Stimulated activated CD8-positive, alpha-beta memory T cell treated with anti-CD3 and anti-CD28 coated beads, Interleukin-4, amount 100 ng/mL, for 24 hours (primary cell): Measurements from ENCODE around the gene FBL.
A peak's percentile ranks its signal among the peaks of the same experiment; 100 is the strongest.

Source experiments
- DNase-seq: peaks from one replicate; pipeline ENCODE4 v3.0.0-alpha.2; 2020; ENCODE audit warnings: low read depth

The FBL gene

GRCh38 chr19:39842693-39843435, 3.3 kb downstream of the FBL start:
- no peak for DNase-seq

DNA sequence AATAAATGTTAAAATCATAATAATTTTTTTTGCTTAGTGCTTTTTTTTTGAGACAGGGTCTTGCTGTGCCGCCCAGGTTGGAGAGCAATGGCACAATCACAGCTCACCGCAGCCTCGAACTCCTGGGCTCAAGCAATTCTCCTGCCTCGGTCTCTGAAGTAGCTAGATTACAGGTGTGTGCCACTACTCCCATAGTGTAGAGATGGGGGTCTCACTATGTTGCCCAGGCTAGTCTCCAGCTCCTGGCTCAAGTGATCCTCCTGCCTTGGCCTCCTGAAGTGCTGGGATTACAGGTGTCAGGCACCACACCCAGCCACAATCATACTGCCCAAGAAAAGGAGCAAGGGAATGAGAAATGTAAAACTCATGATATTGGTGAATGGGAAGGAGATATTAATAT, 5.1 kb downstream of the FBL start:
- no peak for DNase-seq

DNA sequence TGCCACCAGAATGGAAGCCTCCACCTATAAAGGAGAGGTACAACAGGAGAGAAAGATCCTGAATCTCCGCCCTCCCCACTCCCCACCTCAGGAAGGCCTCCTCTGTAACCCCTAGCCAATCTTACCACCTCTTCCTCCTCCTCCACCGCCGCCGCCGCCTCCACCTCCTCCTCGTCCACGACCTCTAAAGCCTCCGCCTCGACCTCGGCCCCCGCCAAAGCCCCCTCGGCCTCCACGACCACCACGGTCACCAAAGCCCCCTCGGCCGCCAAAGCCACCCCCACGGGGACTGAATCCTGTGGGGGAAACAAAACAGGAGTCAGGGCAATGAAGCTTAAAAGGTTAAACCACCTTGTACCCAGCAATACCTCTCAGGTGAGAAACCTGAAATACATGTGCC, 5.7 kb downstream of the FBL start:
- DNase-seq: no peak

- DNase-seq: no peak
These were observed 6.4 kb downstream of the FBL start for GRCh38 chr19:39839678-39840327.

DNA sequence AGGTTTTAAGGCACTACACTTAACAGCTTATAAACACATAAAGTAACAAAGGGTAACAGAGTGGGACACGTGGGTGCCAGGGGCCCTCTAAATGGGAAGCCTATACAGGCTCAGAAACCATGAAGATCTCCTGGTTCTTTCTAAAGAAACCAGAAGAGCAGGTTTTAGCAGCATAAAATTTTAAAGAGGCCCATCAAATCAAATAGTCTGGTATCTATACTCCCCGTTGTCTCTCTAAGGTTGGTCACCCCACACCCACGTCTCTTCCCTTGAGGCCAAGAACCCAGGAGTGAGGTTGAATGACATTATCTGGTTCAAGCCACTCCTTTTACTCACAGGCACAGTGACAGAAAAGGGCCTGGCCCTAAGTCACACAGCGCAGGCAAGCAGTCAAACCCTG, 7.6 kb downstream of the FBL start:
- no peak for DNase-seq

- no peak for DNase-seq
These were observed 8.2 kb downstream of the FBL start for GRCh38 chr19:39837978-39838377.

GRCh38 chr19:39834287-39834841, 11.8 kb downstream of the FBL start:
- DNase-seq: no peak

- DNase-seq: peak; percentile 95
These were observed 12.5 kb downstream of the FBL start, which contains the start of gene DYRK1B for GRCh38 chr19:39833464-39834286. DYRK1B (minus strand) TSS chr19:39834162; CDS start chr19:39831867, 2,295 bp downstream.

DNA sequence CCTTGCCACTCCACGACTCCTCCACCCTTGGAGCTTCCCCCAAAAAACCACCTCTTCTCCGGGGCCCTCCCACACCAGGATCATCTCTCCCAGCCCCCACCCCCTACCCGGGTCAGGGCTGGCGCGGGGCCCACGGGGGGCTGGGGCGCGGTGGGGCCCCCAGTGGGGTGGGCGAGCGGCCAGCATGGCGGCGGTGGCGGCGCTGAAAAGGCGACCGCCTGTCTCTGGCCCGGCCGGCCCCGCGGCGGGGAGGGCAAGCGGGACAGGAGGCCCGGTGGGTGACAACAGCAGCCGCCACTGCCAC, 13.1 kb downstream of the FBL start:
- no peak for DNase-seq

DNA sequence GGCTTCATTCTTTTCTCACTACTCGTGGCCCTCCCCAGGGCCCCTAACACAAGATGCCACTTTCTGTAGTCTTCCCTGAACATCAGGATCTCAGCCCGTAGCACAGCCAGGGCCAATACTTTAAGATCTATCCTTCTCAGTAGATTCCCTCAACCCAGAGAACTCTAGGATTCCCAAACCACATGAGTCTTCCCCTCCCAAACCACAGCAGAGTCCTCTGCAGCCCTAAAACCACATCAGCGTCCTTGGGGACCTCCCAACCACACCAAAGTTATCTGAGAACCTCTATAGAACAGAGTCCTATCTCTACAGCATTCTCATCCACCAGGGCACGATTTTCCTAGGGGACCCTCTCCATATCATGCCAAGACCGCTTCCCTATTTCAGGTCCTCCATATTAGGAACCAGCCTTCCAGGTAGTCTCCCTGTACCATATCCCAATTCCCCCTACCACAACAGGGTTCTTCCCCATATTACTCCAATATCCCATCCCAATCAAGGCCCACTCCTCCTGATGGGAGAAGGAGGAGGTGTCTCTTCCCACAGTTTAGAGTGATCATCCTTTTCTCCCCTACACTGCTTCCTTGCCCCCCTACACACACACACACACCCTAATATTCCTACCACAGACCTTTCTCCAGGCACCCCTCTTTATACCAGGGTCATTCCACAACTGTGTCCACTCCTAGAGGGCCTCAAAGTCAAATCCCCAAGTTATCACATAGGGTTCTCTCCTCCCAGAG, 13.7 kb downstream of the FBL start:
- DNase-seq: no peak

GRCh38 chr19:39831679-39832078, 14.5 kb downstream of the FBL start:
- no peak for DNase-seq

GRCh38 chr19:39830847-39831246, 15.3 kb downstream of the FBL start:
- no peak for DNase-seq

- no peak for DNase-seq
These were observed 15.8 kb downstream of the FBL start for GRCh38 chr19:39830406-39830805.

GRCh38 chr19:39829702-39830275, 16.4 kb downstream of the FBL start:
- DNase-seq: no peak

DNA sequence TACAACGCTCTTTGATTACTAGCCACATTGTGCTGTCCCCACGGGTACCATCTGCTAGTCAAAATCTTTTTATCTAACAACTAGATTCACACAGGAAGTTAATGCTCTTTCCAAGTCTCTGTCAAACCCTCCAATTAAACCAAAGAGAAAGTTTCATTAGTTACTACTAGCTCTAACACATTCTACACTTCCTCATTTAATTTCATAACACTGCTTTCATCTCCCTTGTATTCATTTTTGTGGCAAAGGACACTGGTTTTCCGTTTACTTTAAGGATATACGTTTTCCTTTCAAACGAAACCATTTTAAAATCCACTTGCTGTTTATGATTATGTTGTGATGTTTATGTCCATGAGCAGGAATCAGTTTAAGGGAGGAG, 17.5 kb downstream of the FBL start:
- no peak for DNase-seq

DNA sequence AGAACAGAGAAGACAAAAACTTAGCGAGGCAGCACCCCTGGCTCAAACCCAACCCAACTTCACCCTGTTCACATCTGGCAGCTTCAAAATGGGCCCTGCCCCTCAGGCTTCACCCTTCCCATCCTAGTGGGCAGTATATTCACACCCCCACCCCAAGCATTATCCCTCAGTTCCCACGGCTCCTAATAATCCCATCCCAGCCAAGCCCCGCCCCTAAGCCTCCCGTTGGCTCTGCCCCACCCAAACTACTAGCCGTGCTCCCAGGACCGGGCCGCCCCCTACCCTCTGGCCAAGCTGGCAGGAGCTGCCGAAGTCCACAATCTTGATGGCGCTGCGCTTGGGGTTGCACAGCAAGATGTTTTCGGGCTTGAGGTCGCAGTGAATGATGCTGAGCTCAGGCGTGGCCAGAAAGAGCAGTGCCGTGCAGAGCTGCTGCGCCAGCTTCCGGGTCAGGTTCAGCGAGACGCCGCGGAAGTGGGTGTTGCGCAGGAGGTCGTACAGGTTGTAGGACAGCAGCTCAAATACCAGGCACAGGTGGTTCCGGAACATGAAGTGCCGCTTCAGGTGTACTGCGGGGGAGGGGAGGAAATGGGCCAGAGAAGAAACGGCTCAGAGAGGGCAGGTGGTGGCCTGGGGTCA, 18.0 kb downstream of the FBL start:
- DNase-seq: no peak

DNA sequence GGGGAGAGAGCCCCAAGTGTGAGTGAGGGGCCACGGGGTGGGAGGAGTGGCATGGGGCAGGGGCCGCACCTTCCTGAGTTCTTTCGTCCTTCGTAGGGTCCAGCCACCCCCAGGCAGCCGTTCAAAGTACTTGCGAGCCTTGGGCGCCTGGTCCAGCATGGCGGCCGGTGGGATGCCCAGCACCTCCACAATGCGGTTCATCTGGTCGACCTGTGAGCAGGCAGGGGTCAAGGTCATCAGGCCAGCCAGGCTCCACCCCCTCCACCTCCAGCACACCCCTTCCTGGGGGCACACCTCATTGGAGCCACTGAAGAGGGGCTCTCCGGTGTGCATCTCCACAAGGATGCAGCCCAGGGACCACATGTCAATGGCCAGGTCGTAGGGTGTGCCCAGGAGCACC, 19.0 kb downstream of the FBL start:
- no peak for DNase-seq

DNA sequence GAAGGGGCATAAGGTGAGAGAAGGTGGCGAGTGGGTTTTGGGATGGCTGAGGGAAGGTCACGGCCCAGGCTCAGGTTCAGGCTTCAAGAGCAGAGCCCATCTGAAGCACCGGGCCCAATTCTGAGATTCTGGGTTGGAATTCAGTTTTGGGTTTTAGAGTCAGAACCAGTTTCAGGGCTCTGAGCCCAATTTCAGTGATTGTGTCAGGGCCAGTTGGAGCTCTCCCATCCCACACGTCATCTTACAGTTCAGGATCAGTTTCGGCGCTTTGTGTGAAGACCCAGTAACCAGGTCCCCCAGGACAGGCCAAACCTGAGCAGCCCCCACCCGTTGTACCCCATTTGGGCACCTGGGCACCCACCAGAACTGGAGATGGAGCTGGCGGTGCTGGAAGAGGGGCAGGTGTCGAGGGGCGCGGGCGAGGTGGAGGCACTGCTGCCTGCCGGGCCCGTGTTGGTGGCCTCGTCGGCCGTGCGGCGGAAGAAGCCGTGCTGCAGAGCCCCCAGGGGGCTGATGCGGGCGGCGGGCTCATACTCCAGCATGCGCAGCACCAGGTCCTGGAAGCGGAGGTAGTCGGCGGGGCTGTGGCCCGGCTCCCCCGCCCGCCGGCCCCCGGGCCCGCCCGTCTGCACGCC, 19.8 kb downstream of the FBL start:
- no peak for DNase-seq

- no peak for DNase-seq
These were observed 20.6 kb downstream of the FBL start for GRCh38 chr19:39825531-39826076.

- no peak for DNase-seq
These were observed 21.1 kb downstream of the FBL start for GRCh38 chr19:39825093-39825463.
